Endothelial cell (in vitro differentiated cells): Measurements from ENCODE around the gene SPINT1. TPM values are rescaled to one million over a fixed set of nuclear protein-coding genes. Genes with fewer than 3 reads are reported as not detected.

Experiments used
- DNase-seq: peaks from one replicate; pipeline ENCODE4 v3.0.0; 2021; ENCODE audit warnings: low spot score
- H3K27ac Mint-ChIP-seq: one replicate; pipeline ENCODE4 v1.8.0; 2021; ENCODE audit warnings: mixed read lengths, inconsistent platforms; ENCODE audit not compliant: unreplicated experiment
- H3K27me3 Mint-ChIP-seq: one replicate; pipeline ENCODE4 v1.8.0; 2021; ENCODE audit warnings: mild to moderate bottlenecking, moderate library complexity, mixed read lengths, inconsistent platforms; ENCODE audit not compliant: unreplicated experiment
- H3K36me3 Mint-ChIP-seq: one replicate; pipeline ENCODE4 v1.8.0; 2021; ENCODE audit warnings: mild to moderate bottlenecking, low read depth, mixed read lengths, inconsistent platforms; ENCODE audit not compliant: unreplicated experiment
- H3K4me1 Mint-ChIP-seq: one replicate; pipeline ENCODE4 v1.8.0; 2021; ENCODE audit warnings: mild to moderate bottlenecking, mixed read lengths, inconsistent platforms; ENCODE audit not compliant: unreplicated experiment
- H3K4me3 Mint-ChIP-seq: one replicate; pipeline ENCODE4 v1.8.0; 2021; ENCODE audit warnings: mild to moderate bottlenecking, mixed read lengths, inconsistent platforms; ENCODE audit not compliant: unreplicated experiment
- H3K9me3 Mint-ChIP-seq: one replicate; pipeline ENCODE4 v1.8.0; 2021; ENCODE audit warnings: mixed read lengths, inconsistent platforms; ENCODE audit not compliant: unreplicated experiment
- CTCF ChIP-seq: fragments of 200-600 bp; sonication (generic); IDR thresholded peaks from one replicate; pipeline ENCODE4 v1.5.0; 2021; ENCODE audit warnings: antibody characterized with exemption; ENCODE audit not compliant: unreplicated experiment
- total RNA-seq: library from RNA; stranded (reverse); fragmentation: NEBNext Ultra II Directional; extraction: Animal tissue kit (Norgen Biotek cat#: 25700); gene quantifications from one replicate; pipeline ENCODE4 v1.2.1, GENCODE V29; 2021; ENCODE audit not compliant: unreplicated experiment

The SPINT1 gene
- total RNA-seq, 1 donor from 2014 or later = 28.6 TPM

GRCh38 chr15:40893733-40894680, 50.2 kb downstream of the SPINT1 start, which contains the start of gene VPS18:
Gene VPS18, plus strand, starts transcription at chr15:40894450. Its CDS starts 319 bp downstream, at chr15:40894769.
- peaks cover 18% of the 10 kb centered on the region for H3K4me1 Mint-ChIP-seq
- DNase-seq = peak; percentile 100
- peaks cover 12% of the 10 kb centered on the region for H3K27me3 Mint-ChIP-seq
- peaks cover 9% of the 10 kb centered on the region for H3K36me3 Mint-ChIP-seq
- H3K27ac Mint-ChIP-seq = peak within 1 kb of the TSS; percentile 94
- peak within 1 kb of the TSS; percentile 97 for H3K4me3 Mint-ChIP-seq
- TF ChIP-seq CTCF = peak; percentile 89
- H3K9me3 Mint-ChIP-seq = no peaks in the 10 kb centered on the region

- H3K4me1 Mint-ChIP-seq = peaks cover 18% of the 10 kb centered on the region
- no peak for TF ChIP-seq CTCF
- peaks cover 9% of the 10 kb centered on the region for H3K36me3 Mint-ChIP-seq
- H3K27me3 Mint-ChIP-seq = peaks cover 12% of the 10 kb centered on the region
- H3K27ac Mint-ChIP-seq = peak overlapping the region; percentile 94
- peak; percentile 67 for DNase-seq
- peak overlapping the region; percentile 97 for H3K4me3 Mint-ChIP-seq
- H3K9me3 Mint-ChIP-seq = no peaks in the 10 kb centered on the region
Observed at GRCh38 chr15:40894681-40895448, 51.0 kb downstream of the SPINT1 start.

- H3K27ac Mint-ChIP-seq = no peak overlapping the region
- no peaks in the 10 kb centered on the region for H3K9me3 Mint-ChIP-seq
- DNase-seq = no peak
- H3K4me1 Mint-ChIP-seq = peaks cover 30% of the 10 kb centered on the region
- no peak overlapping the region for H3K4me3 Mint-ChIP-seq
- no peak for TF ChIP-seq CTCF
- H3K27me3 Mint-ChIP-seq = peaks cover 8% of the 10 kb centered on the region
- peaks cover 29% of the 10 kb centered on the region for H3K36me3 Mint-ChIP-seq
Observed at GRCh38 chr15:40899536-40900207, 55.8 kb downstream of the SPINT1 start.

GRCh38 chr15:40900256-40901052, 56.6 kb downstream of the SPINT1 start:
- no peaks in the 10 kb centered on the region for H3K9me3 Mint-ChIP-seq
- peaks cover 28% of the 10 kb centered on the region for H3K4me1 Mint-ChIP-seq
- no peak for DNase-seq
- peak overlapping the region; percentile 67 for H3K4me3 Mint-ChIP-seq
- H3K36me3 Mint-ChIP-seq = peaks cover 27% of the 10 kb centered on the region
- peaks cover 8% of the 10 kb centered on the region for H3K27me3 Mint-ChIP-seq
- TF ChIP-seq CTCF = no peak
- no peak overlapping the region for H3K27ac Mint-ChIP-seq
